GM19467 (cell line): Measurements from ENCODE around the gene ATXN3.
"Not testable (repeated sequence)": the region's sequence is repeated elsewhere in the genome, so short reads cannot be mapped to it uniquely, and the experiment has no call there.

Experiments
- ATAC-seq: cut with Tn5 transposase; IDR thresholded peaks from one replicate; pipeline ENCODE4 v1.9.1; 2021; ENCODE audit warnings: mild to moderate bottlenecking, moderate library complexity; ENCODE audit not compliant: unreplicated experiment

The ATXN3 gene

GRCh38 chr14:92088494-92088893, 17.9 kb downstream of the ATXN3 start:
- ATAC-seq: no peak

DNA sequence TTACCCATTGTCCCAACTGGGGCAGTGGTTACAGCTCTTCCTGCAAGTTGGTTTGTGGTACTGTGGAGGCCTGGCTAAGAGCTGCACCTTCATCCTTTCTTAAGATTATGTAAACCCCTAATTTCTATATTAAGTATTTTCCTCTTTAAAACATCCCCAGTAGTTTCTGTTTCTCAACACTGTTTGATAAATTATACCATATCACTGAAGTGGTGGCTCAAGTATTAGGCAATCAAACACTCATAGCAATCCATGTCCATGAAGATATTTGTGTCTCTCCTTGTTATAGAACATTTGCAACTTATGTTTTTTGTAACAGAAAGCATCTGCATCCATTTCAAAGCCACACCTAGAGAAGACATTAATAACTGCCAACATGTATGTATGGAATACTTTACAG, 31.8 kb downstream of the ATXN3 start:
- no peak for ATAC-seq

GRCh38 chr14:92058006-92058917, 48.1 kb downstream of the ATXN3 start:
- ATAC-seq: no peak

DNA sequence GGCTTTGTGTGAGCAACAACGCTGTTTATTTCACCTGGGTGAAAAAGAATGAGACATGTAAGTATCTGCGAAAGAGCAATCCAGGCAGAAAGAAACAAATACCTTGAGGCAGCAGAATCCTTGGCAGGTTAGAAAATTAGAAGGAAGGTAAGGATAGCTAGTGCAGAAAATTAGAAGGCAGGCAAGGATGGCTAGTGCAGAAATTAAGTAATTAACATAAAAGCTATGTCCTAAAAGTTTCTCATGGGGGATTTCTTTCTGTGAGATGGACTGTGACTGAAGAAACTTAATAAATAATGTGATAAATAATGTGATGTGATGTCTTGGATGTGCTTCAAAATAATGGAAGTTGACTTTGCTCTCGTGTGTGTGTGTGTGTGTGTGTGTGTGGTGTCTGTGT, 56.6 kb downstream of the ATXN3 start:
- no peak for ATAC-seq

GRCh38 chr14:92049221-92049620, 57.2 kb downstream of the ATXN3 start:
- not testable (repeated sequence) for ATAC-seq

DNA sequence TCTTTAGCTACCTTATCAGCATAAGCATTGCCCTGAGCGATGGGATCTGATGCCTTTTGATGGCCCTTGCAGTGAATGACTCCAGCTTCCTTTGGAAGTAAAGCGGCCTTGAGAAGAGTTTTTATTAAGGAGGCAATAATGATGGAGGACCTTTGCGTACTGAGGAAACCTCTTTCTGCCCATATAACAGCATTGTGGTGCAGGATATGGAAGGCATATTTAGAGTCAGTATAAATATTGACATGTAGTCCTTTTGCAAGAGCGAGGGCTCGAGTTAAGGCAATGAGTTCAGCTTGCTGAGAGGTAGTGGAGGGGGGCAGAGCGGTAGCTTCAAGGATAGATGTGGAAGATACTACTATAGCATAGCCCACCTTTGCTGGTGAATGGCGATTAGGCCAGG, 60.5 kb downstream of the ATXN3 start:
- ATAC-seq: not testable (repeated sequence)

GRCh38 chr14:92041766-92042165, 64.6 kb downstream of the ATXN3 start:
- not testable (repeated sequence) for ATAC-seq

DNA sequence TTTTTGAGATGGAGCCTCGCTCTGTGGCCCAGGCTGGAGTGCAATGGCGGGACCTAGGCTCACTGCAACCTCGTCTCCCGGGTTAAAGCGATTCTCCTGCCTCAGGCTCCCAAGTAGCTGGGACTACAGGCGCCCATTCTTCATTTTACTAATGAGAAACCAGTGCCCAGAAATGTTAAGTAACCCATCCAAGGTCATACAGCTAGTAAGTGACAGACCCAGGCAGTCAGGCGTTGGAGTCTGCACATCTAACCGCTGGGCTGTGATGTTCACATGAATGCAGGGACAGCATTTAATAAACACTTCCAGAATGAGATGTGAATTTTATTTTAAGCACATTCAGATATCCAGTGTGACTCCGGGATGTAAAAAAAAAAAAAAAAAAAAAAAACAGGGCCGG, 65.2 kb downstream of the ATXN3 start:
- ATAC-seq: no peak

- ATAC-seq: peak; percentile 20
Measured at GRCh38 chr14:92040431-92041051, 65.8 kb downstream of the ATXN3 start.

DNA sequence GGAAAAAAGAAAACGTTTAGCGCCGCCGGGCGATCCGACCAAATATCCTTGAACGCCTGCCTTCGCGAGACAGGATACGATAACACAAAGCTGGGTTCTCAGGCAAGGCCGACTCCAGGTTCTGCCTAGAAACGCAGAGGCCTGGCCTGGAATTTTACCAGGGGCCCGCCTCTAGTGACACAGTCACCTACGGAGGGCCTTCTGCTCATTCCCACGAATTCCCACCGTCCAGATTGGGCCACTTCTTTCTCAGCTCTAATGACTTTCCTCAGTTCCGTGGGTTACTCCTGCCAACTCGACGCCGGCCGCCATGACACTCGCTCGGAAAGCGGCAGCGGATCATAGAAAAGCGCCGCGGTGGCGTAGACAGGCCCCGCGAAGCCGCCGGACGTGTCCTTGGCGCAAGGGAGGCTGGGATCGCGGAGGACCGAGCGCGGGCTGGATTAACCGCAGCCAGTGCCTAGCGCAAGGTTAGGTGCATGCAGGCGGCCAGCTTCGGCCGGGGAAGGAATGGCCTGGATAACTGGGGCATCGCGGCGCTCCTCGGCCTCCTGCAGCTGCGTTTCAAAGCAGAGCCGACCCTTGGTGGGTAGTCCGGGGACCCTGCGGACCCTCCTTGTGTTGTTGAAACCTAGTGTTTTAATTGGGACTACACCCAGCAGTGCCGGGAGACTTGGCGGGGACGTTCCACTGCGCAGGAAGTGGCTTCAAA, 66.5 kb downstream of the ATXN3 start, which contains the start of gene TRIP11:
Gene TRIP11, minus strand, starts transcription at position 341 of the 712 bp plus-strand sequence. CDS start 374 bp downstream, outside the sequence.
- peak; percentile 95 for ATAC-seq

GRCh38 chr14:92039063-92039718, 67.2 kb downstream of the ATXN3 start:
- ATAC-seq: peak; percentile 16

DNA sequence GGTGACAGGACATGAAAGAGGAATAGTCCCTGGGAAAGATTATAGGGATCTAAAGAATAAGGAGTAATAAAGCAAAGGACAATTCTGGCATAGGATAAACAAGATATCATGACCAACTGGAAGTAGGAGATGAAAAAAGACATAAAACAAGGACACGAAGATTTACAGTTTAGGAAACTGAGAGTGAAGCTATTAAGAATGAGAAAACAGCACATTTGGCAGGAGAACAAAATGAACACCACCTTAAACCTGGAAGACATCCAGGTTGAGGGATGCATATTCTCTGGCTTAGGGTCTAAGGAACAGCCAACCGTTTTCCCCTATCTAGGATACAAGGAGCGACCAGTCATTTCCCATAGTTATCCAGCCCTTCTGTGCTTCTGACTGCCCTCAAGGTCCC, 68.4 kb downstream of the ATXN3 start:
- no peak for ATAC-seq

- no peak for ATAC-seq
Measured at GRCh38 chr14:92035890-92036289, 70.5 kb downstream of the ATXN3 start.

- ATAC-seq: no peak
Measured at GRCh38 chr14:92033906-92034687, 72.3 kb downstream of the ATXN3 start.

DNA sequence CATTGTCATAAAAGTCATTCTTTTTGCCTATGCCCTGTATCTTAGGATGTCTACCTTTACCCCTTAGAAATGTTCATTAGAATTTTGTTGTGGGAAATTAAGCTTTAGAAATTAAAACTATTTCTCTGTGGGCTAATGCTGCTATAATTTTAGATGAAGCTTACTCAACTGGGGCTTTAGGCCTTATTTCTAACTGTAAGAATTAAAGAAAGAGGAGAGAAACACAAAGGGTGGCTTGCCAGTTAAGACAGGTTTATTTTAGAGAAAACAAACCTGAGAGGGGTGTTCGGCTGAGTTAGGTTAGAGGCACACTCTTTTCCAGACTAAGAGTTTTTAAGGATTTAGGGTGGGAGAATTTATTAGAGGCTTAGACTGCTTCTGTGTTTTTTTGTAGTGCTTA, 72.9 kb downstream of the ATXN3 start:
- ATAC-seq: no peak

- ATAC-seq: no peak
Measured at GRCh38 chr14:92026548-92027190, 79.7 kb downstream of the ATXN3 start.

- ATAC-seq: no peak
Measured at GRCh38 chr14:92022036-92022435, 84.3 kb downstream of the ATXN3 start.

GRCh38 chr14:92021523-92021922, 84.9 kb downstream of the ATXN3 start:
- no peak for ATAC-seq

GRCh38 chr14:92014040-92014439, 92.3 kb downstream of the ATXN3 start:
- no peak for ATAC-seq
